GM18870 (cell line): Measurements from ENCODE around the gene KMT2C.
"Not testable (repeated sequence)": the region's sequence is repeated elsewhere in the genome, so short reads cannot be mapped to it uniquely, and the experiment has no call there.

ENCODE experiments used
- ATAC-seq: cut with Tn5 transposase; IDR thresholded peaks from one replicate; pipeline ENCODE4 v1.9.1; 2021; ENCODE audit warnings: moderate library complexity; ENCODE audit not compliant: unreplicated experiment

KMT2C gene

GRCh38 chr7:152219556-152219955 is 216.2 kb downstream of the KMT2C start:
- ATAC-seq: not testable (repeated sequence)

GRCh38 chr7:152208766-152209165 is 227.0 kb downstream of the KMT2C start:
- not testable (repeated sequence) for ATAC-seq

DNA sequence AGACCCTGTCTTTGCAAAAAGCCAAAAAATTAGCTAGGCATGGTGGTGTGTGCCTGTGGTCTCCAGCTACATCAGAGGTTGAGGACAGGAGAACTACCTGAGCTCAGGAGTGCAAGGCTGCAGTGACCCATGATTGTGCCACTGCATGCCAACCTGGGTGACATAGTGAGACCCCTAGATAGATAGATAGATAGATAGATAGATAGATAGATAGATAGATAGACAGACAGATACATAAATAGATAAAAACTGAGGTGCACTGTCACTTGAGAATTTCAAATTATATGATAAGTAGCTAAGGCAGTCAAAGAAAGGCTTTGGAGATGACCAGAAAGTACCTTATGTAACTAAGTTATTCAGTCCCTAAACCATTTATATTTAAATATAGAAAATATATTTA is 231.4 kb downstream of the KMT2C start:
- not testable (repeated sequence) for ATAC-seq

GRCh38 chr7:152203095-152203494 is 232.7 kb downstream of the KMT2C start:
- ATAC-seq: no peak

DNA sequence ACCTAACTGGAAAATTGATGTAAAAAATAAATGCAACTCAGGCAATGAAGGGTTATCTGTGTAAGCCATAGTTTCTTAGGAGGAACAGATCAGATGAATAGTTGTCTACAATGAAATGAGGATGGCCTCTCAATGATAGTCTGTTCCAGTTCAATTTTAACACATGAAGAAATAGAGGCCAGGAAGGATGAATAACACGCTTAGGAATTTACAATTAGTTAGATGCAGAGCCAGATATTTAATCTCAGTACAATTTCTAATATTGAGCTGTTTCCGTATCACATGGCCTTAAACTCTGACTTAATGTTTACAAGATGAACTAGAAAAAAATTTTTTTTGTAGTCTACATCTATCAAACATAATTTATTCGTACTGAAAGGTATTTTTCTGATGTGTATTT is 233.7 kb downstream of the KMT2C start:
- no peak for ATAC-seq

DNA sequence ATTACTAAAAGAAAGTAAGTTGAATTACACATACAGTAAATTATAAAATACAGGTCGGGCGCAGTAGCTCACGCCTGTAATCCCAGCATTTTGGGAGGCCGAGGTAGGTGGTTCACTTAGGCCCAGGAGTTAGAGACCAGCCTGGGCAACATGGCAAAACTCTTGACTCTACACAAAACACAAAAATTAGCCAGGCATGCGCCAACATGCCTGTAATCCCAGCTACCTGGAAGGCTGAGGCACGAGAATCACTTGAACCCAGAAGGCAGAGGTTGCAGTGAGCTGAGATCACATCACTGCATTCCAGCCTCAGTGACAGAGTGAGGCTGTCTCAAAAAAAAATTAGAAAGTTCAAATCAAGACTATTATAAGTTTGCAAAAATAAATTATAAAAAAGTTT is 235.4 kb downstream of the KMT2C start:
- ATAC-seq: no peak

DNA sequence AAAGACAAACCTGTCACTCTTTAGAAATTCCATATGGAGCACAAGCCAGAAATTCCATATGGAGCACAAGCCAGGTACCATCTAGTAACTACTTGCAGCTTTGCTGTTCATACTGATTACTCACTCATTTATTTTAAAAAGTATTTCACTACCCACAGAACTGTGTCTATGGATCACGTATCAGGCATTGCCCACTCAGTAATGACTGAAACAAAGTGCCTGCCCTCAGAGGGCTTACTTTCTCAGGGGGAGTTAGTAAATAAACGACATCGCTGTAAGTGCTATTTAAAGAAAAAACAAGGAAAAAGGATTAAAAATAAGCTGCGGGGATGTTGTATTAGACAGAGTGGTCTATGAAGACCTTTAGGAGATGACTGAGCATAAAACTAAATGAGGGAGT is 239.4 kb downstream of the KMT2C start:
- no peak for ATAC-seq

DNA sequence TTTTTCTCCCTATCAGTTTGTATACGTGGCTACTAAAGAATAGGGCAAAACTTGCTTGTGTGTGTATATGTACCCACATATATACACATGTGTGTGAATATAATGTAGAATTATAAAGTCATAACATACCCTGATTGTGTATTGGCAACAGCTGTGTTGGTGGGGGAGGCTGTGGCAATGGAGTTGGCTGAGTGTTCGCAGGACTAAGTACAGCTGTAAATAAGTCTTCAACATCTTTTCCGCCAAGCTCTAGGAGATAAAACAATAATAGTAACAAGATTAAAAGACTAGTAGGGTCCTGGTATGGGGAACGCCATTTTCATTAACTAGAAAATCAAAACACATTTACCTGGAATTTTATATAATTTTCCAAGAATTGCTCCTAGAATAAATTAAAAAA is 241.9 kb downstream of the KMT2C start:
- no peak for ATAC-seq

DNA sequence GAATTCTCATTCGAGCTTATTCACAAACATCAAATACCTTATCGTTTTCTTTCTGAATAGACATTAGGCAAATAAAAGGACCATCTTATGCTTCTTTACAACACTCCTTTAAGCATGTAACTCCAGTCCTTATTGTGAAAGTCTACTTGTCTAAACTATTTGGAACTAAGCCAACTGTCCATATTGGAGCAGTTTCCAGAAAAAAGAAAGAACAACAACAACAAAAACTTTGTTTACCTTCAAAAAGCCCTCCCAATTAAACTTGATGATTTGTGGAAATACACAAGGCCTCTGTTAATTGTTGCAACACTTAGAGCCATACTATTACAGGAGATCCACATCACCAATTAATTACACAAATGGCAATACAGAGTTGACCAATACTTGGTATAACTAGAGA is 246.7 kb downstream of the KMT2C start:
- no peak for ATAC-seq

- no peak for ATAC-seq
Observed at GRCh38 chr7:152185558-152185957, 250.2 kb downstream of the KMT2C start.

GRCh38 chr7:152180587-152180986 is 255.2 kb downstream of the KMT2C start:
- no peak for ATAC-seq

GRCh38 chr7:152180048-152180447 is 255.8 kb downstream of the KMT2C start:
- no peak for ATAC-seq

GRCh38 chr7:152178405-152179058 is 257.3 kb downstream of the KMT2C start:
- no peak for ATAC-seq

GRCh38 chr7:152177681-152178404 is 258.0 kb downstream of the KMT2C start:
- ATAC-seq: no peak

GRCh38 chr7:152176797-152177196 is 259.0 kb downstream of the KMT2C start:
- ATAC-seq: peak; percentile 78

DNA sequence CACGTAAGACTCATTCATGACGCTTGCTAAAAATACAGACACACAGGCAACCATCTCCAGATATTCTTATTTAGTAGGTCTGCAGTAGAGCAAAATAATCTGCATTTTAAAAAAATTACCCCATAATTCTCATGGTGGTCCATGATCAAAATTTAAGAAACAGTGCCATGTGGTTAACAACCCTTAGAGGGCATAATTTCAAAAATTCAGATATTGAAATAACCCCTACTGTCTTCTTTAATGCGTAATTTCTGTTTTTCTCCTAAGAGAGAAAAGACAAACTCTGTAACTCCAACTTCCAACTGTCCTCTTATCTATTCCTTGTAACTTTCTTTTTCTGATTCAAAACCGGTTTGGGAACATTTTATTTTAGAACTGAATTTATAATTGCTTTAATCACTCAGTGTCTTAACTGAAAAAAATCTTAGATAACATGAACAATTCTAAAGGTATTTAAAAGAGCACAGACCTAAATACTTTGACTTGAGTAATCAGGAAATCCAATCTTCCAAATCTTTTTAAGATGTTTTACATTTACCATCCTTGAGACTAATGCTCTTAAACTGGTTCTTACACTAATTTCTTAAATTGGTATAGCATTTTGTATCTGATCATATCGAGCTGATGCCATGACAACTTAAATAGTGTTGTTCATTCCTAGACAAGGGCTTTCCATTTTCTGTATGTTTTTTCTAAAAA is 262.3 kb downstream of the KMT2C start:
- no peak for ATAC-seq

- no peak for ATAC-seq
Observed at GRCh38 chr7:152162287-152162686, 273.5 kb downstream of the KMT2C start.

- ATAC-seq: no peak
Observed at GRCh38 chr7:152161171-152161570, 274.6 kb downstream of the KMT2C start.

DNA sequence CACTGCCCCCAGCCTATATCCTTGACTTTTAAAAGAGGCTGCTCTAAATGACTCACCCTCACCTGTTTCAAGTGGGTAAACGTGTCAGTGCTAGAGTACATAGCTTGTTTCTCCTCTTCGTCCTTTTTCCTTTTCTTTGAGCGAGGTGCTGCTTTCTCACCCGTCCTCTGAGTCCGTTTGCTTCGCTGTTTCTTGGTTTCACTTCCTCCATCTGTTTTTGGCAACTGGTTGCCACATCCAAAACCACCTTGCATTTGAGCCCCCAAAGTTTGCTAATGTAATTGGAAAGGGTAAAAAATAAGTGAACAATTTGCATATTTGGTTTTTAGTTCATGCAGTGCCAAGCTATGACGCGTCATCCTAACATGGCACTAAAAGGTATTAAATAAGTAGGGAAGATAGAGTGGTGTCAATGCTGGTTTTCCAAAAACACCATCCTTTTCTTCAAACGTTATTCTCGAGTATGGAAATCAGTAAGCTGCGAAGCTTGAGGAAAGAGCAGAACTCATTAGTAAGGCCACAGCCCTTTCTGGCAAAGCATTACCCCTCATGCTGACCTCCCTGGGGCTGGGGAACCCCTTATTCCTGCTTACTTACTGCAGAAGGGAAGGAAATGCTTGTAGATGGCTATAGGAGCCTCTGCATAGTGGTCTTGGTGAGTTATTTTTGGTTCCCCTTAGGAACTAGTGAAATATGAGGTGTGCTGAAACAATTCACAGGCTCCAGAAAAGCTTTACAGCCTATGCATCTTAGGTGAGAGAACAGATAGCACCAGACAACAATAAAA is 276.8 kb downstream of the KMT2C start:
- peak; percentile 93 for ATAC-seq

GRCh38 chr7:152152267-152152666 is 283.5 kb downstream of the KMT2C start:
- ATAC-seq: no peak

GRCh38 chr7:152149363-152149762 is 286.4 kb downstream of the KMT2C start:
- no peak for ATAC-seq
